Type B pancreatic cell (in vitro differentiated cells): ENCODE measurements around the gene BRD4. TPM values are rescaled to one million over a fixed set of nuclear protein-coding genes. Genes with fewer than 3 reads are reported as not detected.
"Not testable (repeated sequence)": the region's sequence is repeated elsewhere in the genome, so short reads cannot be mapped to it uniquely, and the experiment has no call there.

ENCODE experiments used
- DNase-seq: peaks from one replicate; pipeline ENCODE4 v3.0.0; 2021; ENCODE audit warnings: mixed read lengths; ENCODE audit not compliant: unreplicated experiment; ENCODE audit errors: extremely low spot score
- H3K27ac Mint-ChIP-seq: 2 replicates; pipeline ENCODE4 v1.8.0; 2021; ENCODE audit warnings: mild to moderate bottlenecking, mixed read lengths
- H3K27me3 Mint-ChIP-seq: 2 replicates; pipeline ENCODE4 v1.8.0; 2021; ENCODE audit warnings: mixed read lengths
- H3K36me3 Mint-ChIP-seq: 2 replicates; pipeline ENCODE4 v1.8.0; 2021; ENCODE audit warnings: mixed read lengths
- H3K4me1 Mint-ChIP-seq: one replicate; pipeline ENCODE4 v1.8.0; 2021; ENCODE audit warnings: mixed read lengths; ENCODE audit not compliant: unreplicated experiment
- H3K4me3 Mint-ChIP-seq: 2 replicates; pipeline ENCODE4 v1.8.0; 2021; ENCODE audit warnings: mild to moderate bottlenecking, mixed read lengths
- H3K9me3 Mint-ChIP-seq: 2 replicates; pipeline ENCODE4 v1.8.0; 2021; ENCODE audit warnings: mixed read lengths
- CTCF ChIP-seq: fragments of 200-600 bp; sonication (generic); conservative IDR thresholded peaks from 2 replicates; pipeline ENCODE4 v1.5.0; 2021; ENCODE audit warnings: antibody characterized with exemption, mild to moderate bottlenecking
- total RNA-seq: library from RNA; stranded (reverse); gene quantifications from 2 replicates; pipeline ENCODE4 v1.2.1, GENCODE V29; 2021; ENCODE audit warnings: low replicate concordance

Gene BRD4
- total RNA-seq, 1 donor from 2014 or later = 123 TPM

GRCh38 chr19:15337202-15337601 is 4.9 kb upstream of the BRD4 start:
- Mint-ChIP-seq H3K4me3 (no peak overlapping the region), H3K27ac (no peak overlapping the region), H3K27me3 (no peaks in the 10 kb centered on the region), H3K4me1 (no peaks in the 10 kb centered on the region), H3K36me3 (no peaks in the 10 kb centered on the region), H3K9me3 (no peaks in the 10 kb centered on the region)
- DNase-seq = no peak
- no peak for TF ChIP-seq CTCF

- H3K27ac Mint-ChIP-seq, H3K4me1 Mint-ChIP-seq, DNase-seq, H3K27me3 Mint-ChIP-seq, H3K36me3 Mint-ChIP-seq, H3K4me3 Mint-ChIP-seq, H3K9me3 Mint-ChIP-seq: not testable (repeated sequence)
Observed at GRCh38 chr19:15335992-15336391, 3.7 kb upstream of the BRD4 start.

GRCh38 chr19:15331419-15332310 is 674 bp downstream of the BRD4 start:
- H3K9me3 Mint-ChIP-seq = no peaks in the 10 kb centered on the region
- H3K4me3 Mint-ChIP-seq = peak overlapping the region; percentile 99
- peaks cover 10% of the 10 kb centered on the region for H3K36me3 Mint-ChIP-seq
- peaks cover 38% of the 10 kb centered on the region for H3K4me1 Mint-ChIP-seq
- DNase-seq = no peak
- peak overlapping the region; percentile 97 for H3K27ac Mint-ChIP-seq
- no peaks in the 10 kb centered on the region for H3K27me3 Mint-ChIP-seq
- no peak for TF ChIP-seq CTCF

GRCh38 chr19:15330801-15331418 is 1.4 kb downstream of the BRD4 start:
- Mint-ChIP-seq H3K4me1 (peaks cover 41% of the 10 kb centered on the region), H3K27me3 (no peaks in the 10 kb centered on the region), H3K36me3 (peaks cover 10% of the 10 kb centered on the region), H3K9me3 (no peaks in the 10 kb centered on the region), H3K27ac (peak overlapping the region; percentile 97), H3K4me3 (peak overlapping the region; percentile 99)
- TF ChIP-seq CTCF = no peak
- no peak for DNase-seq

- TF ChIP-seq CTCF = no peak
- peaks cover 63% of the 10 kb centered on the region for H3K4me1 Mint-ChIP-seq
- peak overlapping the region; percentile 72 for H3K27ac Mint-ChIP-seq
- H3K9me3 Mint-ChIP-seq = peaks cover 3% of the 10 kb centered on the region
- peaks cover 13% of the 10 kb centered on the region for H3K36me3 Mint-ChIP-seq
- peak overlapping the region; percentile 65 for H3K4me3 Mint-ChIP-seq
- H3K27me3 Mint-ChIP-seq = no peaks in the 10 kb centered on the region
- no peak for DNase-seq
Observed at GRCh38 chr19:15328312-15328711, 4.0 kb downstream of the BRD4 start.
